WI38 (cell line): ENCODE data around the gene PAQR5.
"Not testable (repeated sequence)": the region's sequence is repeated elsewhere in the genome, so short reads cannot be mapped to it uniquely, and the experiment has no call there.

Experiments
- H3K4me3 ChIP-seq: 2 replicates; pipeline ENCODE4 v1.5.1; 2011; ENCODE audit warnings: low read depth, mild to moderate bottlenecking, control low read depth, low read length
- TF ChIP-seq, protein P1 (sequence below): IDR thresholded peaks from 2 replicates; pipeline ENCODE4 v1.5.1; 2012; ENCODE audit warnings: low read depth, mild to moderate bottlenecking, control low read depth, low read length

The PAQR5 gene

DNA sequence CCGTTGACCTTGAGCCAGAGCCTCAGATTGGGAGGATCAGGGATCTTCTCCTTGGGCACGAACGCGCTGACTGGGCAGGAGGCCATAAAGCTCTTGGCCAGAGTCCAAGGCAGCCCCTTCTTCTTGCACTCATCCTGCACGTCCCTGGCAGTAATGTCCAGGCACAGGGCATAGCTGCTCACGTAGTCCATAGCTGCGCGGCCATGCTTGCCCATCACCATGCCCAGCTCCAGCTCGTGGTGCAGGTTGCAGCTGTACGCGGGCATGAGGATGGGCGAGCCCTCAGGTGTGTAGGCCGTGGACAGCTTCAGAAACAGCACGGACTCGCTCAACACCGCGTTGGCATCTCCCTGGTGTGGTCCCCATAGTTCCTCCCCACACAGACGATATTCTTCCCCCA lies 136.0 kb downstream of the PAQR5 start:
- no peak overlapping the region for H3K4me3 ChIP-seq
- TF ChIP-seq, protein P1, sequence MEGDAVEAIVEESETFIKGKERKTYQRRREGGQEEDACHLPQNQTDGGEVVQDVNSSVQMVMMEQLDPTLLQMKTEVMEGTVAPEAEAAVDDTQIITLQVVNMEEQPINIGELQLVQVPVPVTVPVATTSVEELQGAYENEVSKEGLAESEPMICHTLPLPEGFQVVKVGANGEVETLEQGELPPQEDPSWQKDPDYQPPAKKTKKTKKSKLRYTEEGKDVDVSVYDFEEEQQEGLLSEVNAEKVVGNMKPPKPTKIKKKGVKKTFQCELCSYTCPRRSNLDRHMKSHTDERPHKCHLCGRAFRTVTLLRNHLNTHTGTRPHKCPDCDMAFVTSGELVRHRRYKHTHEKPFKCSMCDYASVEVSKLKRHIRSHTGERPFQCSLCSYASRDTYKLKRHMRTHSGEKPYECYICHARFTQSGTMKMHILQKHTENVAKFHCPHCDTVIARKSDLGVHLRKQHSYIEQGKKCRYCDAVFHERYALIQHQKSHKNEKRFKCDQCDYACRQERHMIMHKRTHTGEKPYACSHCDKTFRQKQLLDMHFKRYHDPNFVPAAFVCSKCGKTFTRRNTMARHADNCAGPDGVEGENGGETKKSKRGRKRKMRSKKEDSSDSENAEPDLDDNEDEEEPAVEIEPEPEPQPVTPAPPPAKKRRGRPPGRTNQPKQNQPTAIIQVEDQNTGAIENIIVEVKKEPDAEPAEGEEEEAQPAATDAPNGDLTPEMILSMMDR, result no peak

DNA sequence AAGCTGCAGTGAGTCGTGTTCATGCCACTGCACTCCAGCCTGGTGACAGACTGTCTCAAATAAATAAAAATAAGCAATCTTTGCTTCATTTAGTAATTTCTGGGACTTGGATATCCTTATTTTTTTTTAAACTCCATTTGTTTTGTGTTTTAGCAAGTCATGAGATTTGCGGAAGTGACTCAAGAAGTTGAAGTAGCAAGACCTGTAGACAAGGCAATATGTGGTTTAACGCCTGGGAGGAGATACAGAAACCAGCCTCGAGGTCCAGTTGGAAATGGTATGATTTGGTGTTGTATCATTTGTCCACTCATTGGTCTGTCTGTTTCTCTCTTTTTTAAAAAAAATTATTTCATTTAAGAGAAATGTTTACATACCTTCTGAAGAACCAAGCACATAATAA lies 137.3 kb downstream of the PAQR5 start:
- H3K4me3 ChIP-seq, result no peak overlapping the region
- TF ChIP-seq, protein P1, result no peak

DNA sequence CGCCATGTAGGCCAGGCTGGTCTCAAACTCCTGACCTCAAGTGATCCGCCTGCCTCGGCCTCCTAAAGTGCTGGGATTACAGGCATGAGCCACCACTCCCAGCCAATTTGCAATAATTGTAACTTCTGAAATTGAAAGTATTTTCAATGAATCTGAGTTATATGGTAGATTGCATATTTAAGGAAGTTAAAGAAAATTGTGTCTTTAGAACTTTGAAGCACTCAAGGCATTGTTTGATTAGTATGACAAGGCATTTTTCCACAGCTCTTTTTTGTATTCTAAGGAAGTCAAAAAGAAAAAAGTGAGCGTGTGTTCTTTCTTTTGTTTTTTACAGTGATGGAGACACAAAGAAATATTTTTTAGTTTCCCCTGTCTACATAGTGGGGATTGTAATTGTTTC lies 138.2 kb downstream of the PAQR5 start:
- no peak overlapping the region for H3K4me3 ChIP-seq
- TF ChIP-seq, protein P1, result no peak

DNA sequence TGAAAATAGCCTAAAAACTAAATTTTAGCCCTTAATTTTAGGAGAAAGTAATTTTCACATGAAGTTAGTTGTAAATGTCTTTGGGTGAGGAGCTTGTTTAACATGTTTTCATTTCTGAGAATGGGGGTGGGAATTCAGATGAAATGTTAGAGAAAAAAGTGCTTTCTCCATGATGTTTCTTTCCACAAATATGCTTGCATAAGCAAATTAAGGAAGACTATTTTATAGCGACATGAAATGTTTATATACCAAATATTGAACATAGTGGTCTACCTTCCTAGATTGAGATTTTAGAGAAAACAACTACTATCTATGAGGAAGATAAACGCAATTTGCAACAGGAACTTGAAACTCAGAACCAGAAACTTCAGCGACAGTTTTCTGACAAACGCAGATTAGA lies 140.9 kb downstream of the PAQR5 start:
- no peak overlapping the region for H3K4me3 ChIP-seq
- TF ChIP-seq, protein P1, result no peak

DNA sequence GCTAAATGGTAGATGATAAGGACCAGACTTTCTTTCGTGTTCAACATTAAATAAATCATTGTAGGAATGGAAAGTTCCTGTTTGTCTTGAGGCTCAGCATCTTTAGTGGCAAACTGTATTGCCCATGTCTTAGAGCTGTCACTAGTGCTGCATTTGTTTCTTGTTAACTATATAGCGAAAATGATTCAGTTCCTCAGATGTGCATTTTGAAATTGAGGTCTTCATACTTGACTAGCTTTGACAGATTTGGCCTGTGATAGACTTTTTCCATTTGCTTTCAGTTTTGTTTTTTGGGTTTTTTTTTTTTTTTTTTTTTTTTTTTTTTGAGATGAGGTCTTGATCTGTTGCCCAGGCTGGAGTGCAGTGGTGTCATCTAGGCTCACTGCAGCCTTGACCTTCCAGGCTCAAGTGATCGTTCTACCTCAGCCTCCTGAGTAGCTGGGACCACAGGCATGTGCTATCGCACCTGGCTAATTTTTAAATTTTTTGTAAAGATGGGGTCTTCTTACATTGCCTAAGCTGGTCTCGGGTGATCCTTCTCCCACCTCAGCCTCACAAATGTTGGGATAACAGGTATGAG lies 144.4 kb downstream of the PAQR5 start:
- no peak overlapping the region for H3K4me3 ChIP-seq
- TF ChIP-seq, protein P1, result no peak

DNA sequence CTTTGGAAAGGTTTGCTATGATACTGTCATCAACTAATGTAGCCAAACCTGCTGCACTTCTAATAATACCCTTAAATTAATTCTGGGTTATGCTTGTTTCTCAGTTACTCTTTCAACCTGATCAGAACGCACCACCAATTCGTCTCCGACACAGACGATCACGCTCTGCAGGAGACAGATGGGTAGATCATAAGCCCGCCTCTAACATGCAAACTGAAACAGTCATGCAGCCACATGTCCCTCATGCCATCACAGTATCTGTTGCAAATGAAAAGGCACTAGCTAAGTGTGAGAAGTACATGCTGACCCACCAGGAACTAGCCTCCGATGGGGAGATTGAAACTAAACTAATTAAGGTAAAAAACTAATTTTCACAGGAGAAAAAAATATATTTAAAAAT lies 146.0 kb downstream of the PAQR5 start:
- H3K4me3 ChIP-seq, result no peak overlapping the region
- TF ChIP-seq, protein P1, result no peak

DNA sequence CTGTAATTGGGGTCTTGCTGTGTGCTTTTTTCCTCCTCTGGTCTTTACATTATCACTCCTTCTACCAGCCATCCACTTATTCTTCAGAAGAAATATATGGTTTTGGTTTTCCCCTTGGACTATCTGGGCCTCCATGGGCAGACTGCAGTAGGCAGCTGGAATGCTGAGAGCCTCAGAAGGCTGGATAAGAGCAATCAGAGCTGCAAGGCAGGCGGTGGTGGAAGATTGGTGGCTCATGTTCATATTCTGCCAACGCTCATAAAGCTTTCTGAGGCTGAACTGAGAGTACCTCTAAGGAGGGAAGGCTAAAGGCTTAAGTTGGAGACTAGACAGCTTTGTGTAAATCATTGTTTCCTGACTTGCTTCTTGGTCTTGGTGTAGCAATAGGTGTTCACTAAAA lies 148.2 kb downstream of the PAQR5 start:
- TF ChIP-seq, protein P1, result no peak
- H3K4me3 ChIP-seq, result no peak overlapping the region

DNA sequence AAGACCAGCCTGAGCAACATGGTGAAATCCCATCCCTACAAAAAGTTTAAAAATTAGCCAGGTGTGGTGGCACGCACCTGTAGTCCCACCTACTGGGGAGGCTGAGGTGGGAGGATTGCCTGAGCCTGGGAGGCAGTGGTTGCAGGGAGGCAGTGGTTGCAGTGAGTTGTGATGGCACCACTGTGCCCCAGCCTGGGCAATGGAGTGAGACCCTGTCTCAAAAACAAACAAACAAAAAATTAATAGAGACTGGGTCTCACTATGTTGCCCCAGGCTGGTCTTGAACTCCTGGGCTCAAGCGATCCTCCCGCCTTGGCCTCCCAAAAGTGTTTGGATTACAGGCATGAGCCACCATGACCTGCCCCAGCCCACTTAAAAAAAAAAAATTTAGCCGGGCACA lies 151.5 kb downstream of the PAQR5 start:
- not testable (repeated sequence) for H3K4me3 ChIP-seq
